ENCODE results near the gene CORO7. TPM values are rescaled to one million over a fixed set of nuclear protein-coding genes. Genes with fewer than 3 reads are reported as not detected.

Gene CORO7
- total RNA-seq (718 TPM), polyA plus RNA-seq (10 to 100 TPM; 52.5 to 69.3 (median 59.4) TPM)

GRCh38 chr16:4416200-4417032 is at the start of gene CORO7:
Gene CORO7, minus strand, starts transcription at chr16:4416596. Its CDS starts 78 bp downstream, at chr16:4416518.
- Mint-ChIP-seq H3K4me1 (peaks cover 0 to 44% (median 28%) of the 10 kb centered on the region in 4 donors), H3K27ac (peak within 1 kb of the TSS; percentile 86 to 99 (median 98)), H3K9me3 (no peaks in the 10 kb centered on the region), H3K27me3 (peaks cover 11% of the 10 kb centered on the region), H3K36me3 (peaks cover 7% of the 10 kb centered on the region), H3K4me3 (peak within 1 kb of the TSS; percentile 92 to 96 (median 95))
- Histone ChIP-seq H3K9me3 (ENCODE audit: control insufficient read depth in 2 of 2, low read length in 2 of 2) (no peaks in the 10 kb centered on the region), H3K4me3 (ENCODE audit: low read depth, low read length) (peak within 1 kb of the TSS; percentile 98), H3K4me1 (ENCODE audit: control insufficient read depth, insufficient read depth, low read length, poor library complexity, severe bottlenecking) (peaks cover 52% of the 10 kb centered on the region), H3K36me3 (ENCODE audit: control insufficient read depth, insufficient read depth, low read length) (peaks cover 19% of the 10 kb centered on the region), H3K27me3 (ENCODE audit: control insufficient read depth, insufficient read depth, low read length) (no peaks in the 10 kb centered on the region), H3K27ac (ENCODE audit: insufficient read depth, low read length, poor library complexity, severe bottlenecking) (peak within 1 kb of the TSS; percentile 98)
- DNase-seq (peak; percentile 98 to 100 (median 99)), ATAC-seq (ENCODE audit: low read depth in 2 of 2) (peak; percentile 80 to 82)

DNA sequence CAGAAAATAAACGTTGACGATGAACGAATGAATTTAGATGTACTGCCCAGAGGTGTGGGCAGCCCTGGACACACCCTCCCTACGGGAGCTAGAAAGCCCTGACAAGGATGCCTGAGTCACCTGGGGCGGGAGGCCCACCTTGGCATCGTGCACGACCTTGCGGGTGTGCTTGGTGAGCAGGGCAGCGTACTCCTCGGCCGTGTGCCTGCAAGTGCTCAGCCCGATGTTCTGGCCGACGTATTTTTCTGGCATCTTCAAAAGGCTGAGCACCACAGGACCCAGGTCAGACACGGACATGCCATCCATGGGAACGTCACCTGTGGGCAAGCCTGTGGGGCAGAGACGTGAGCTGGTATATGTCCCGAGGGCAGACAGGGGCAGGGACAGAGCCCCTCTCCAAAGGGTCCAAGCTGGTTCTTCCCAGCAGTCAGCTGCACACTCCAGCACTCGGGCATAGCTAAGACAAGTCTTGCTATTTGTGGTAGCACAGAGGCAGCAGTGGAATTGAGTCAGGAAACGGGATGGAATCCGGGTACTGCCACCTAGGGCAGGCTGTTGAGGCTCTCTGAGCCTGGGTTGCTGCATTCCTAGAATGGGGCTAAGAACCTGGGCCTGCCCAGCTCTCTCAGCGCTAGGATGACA is 47.2 kb upstream of the CORO7 start:
- peaks cover 20% of the 10 kb centered on the region for H3K36me3 Mint-ChIP-seq
- ATAC-seq (ENCODE audit: low read depth in 2 of 2) (no peak), DNase-seq (no peak)
- H3K9me3 Mint-ChIP-seq = no peaks in the 10 kb centered on the region
- no peaks in the 10 kb centered on the region for H3K27me3 Mint-ChIP-seq
- no peaks in the 10 kb centered on the region for H3K9me3 ChIP-seq (ENCODE audit: control insufficient read depth in 2 of 2, low read length in 2 of 2)
- peaks cover 7 to 32% (median 16%) of the 10 kb centered on the region in 4 donors for H3K4me1 Mint-ChIP-seq
- H3K4me1 ChIP-seq (ENCODE audit: control insufficient read depth, insufficient read depth, low read length, poor library complexity, severe bottlenecking) = peaks cover 8% of the 10 kb centered on the region
- no peak overlapping the region for H3K4me3 Mint-ChIP-seq
- no peak overlapping the region for H3K4me3 ChIP-seq (ENCODE audit: low read depth, low read length)
- peak overlapping the region in 2 of 3 donors; percentile 65 to 71 for H3K27ac Mint-ChIP-seq
- no peaks in the 10 kb centered on the region for H3K27me3 ChIP-seq (ENCODE audit: control insufficient read depth, insufficient read depth, low read length)
- peaks cover 36% of the 10 kb centered on the region for H3K36me3 ChIP-seq (ENCODE audit: control insufficient read depth, insufficient read depth, low read length)
- H3K27ac ChIP-seq (ENCODE audit: insufficient read depth, low read length, poor library complexity, severe bottlenecking) = no peak overlapping the region

DNA sequence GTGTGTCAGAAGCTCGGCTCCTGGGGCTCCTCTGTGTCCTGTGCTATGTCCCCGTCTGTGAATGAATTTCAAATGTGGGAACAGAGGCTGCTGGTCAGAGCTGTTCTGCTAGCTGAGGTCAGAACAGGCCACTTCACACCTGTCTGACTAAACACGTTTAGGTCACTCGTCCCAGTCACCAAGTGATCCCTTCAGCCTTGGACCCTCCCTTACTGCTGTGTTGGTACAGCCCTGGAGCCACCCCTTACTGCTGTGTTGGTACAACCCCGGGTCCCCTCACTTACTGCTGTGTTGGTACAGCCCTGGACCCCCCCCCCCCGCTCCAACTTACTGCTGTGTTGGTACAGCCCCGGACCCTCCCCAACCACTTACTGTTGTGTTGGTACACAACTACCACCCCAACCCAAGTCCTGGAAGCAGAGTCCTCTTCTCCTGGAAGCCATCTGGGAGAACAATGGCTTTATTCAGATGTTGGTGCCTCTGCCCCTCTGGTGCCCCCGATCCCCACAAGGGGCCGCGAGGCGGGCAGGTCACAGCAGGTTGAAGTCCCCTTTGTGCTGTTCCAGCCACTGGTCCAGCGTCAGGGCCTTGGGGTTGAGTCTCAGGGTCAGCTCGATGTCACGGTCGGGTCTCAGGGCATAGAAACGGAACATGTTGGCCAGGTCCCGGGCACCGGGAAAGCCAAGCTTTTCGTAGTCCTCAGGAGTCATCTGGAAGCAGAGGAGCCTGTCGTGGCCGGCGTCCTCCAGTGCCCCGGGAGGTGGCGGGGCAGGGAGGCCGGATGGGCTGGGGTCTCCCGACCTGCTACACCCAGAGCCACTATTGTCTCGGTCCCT is 45.1 kb upstream of the CORO7 start:
- Histone ChIP-seq H3K27ac (ENCODE audit: insufficient read depth, low read length, poor library complexity, severe bottlenecking) (no peak overlapping the region), H3K4me1 (ENCODE audit: control insufficient read depth, insufficient read depth, low read length, poor library complexity, severe bottlenecking) (peaks cover 8% of the 10 kb centered on the region), H3K4me3 (ENCODE audit: low read depth, low read length) (no peak overlapping the region), H3K27me3 (ENCODE audit: control insufficient read depth, insufficient read depth, low read length) (no peaks in the 10 kb centered on the region), H3K36me3 (ENCODE audit: control insufficient read depth, insufficient read depth, low read length) (peaks cover 39% of the 10 kb centered on the region), H3K9me3 (ENCODE audit: control insufficient read depth in 2 of 2, low read length in 2 of 2) (no peaks in the 10 kb centered on the region)
- ATAC-seq (ENCODE audit: low read depth in 2 of 2) (no peak), DNase-seq (no peak)
- peaks cover 7 to 25% (median 14%) of the 10 kb centered on the region in 4 donors for H3K4me1 Mint-ChIP-seq
- no peaks in the 10 kb centered on the region for H3K27me3 Mint-ChIP-seq
- no peak overlapping the region for H3K4me3 Mint-ChIP-seq
- H3K9me3 Mint-ChIP-seq = no peaks in the 10 kb centered on the region
- H3K27ac Mint-ChIP-seq = peak overlapping the region in 1 of 3 donors; percentile 67
- H3K36me3 Mint-ChIP-seq = peaks cover 18% of the 10 kb centered on the region

DNA sequence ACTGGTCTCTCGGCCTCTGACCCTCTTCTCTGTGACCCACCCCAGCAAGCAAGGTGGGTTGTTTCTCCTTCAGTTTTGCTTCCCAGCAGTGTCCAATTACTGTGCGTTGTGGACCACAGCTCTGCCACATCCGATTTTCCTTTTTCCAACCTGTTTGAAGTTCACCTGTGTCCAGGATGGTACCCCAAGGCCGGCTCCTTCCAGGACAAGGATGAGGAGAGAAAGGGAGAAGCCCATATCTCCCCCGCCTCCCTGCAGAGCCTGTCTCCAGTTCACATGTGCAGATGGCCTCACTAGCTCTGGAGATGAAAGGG is 44.5 kb upstream of the CORO7 start:
- Mint-ChIP-seq H3K36me3 (peaks cover 18% of the 10 kb centered on the region), H3K27ac (peak overlapping the region in 1 of 3 donors; percentile 67), H3K9me3 (no peaks in the 10 kb centered on the region), H3K4me3 (peak overlapping the region in 1 of 4 donors; percentile 31), H3K4me1 (peaks cover 7 to 19% (median 12%) of the 10 kb centered on the region in 4 donors), H3K27me3 (no peaks in the 10 kb centered on the region)
- Histone ChIP-seq H3K4me1 (ENCODE audit: control insufficient read depth, insufficient read depth, low read length, poor library complexity, severe bottlenecking) (peaks cover 8% of the 10 kb centered on the region), H3K27ac (ENCODE audit: insufficient read depth, low read length, poor library complexity, severe bottlenecking) (no peak overlapping the region), H3K27me3 (ENCODE audit: control insufficient read depth, insufficient read depth, low read length) (no peaks in the 10 kb centered on the region), H3K9me3 (ENCODE audit: control insufficient read depth in 2 of 2, low read length in 2 of 2) (no peaks in the 10 kb centered on the region), H3K36me3 (ENCODE audit: control insufficient read depth, insufficient read depth, low read length) (peaks cover 41% of the 10 kb centered on the region), H3K4me3 (ENCODE audit: low read depth, low read length) (no peak overlapping the region)
- DNase-seq (no peak), ATAC-seq (ENCODE audit: low read depth in 2 of 2) (no peak)

DNA sequence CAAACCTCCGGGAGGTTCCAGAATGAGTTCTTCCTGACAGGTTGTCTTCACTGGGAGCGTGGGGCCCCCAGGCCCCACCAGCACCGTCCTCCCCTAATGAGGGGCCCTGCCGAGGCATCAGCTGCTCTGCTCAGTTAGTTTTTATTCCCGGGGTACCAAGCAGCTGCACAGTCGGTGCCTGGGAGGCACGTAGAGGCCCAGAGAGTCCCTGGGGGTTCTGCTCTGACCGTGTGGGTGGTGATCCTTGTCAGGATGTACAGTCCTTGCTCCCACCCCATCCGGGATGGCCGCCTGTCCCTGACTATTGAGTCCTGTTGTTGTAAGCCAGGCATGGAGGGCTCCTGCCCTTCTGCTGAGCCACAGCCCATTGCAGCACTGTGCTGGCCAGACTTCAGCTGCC is 39.6 kb upstream of the CORO7 start:
- H3K4me1 ChIP-seq (ENCODE audit: control insufficient read depth, insufficient read depth, low read length, poor library complexity, severe bottlenecking) = peaks cover 8% of the 10 kb centered on the region
- H3K9me3 ChIP-seq (ENCODE audit: control insufficient read depth in 2 of 2, low read length in 2 of 2) = no peaks in the 10 kb centered on the region
- no peak overlapping the region for H3K27ac ChIP-seq (ENCODE audit: insufficient read depth, low read length, poor library complexity, severe bottlenecking)
- ATAC-seq (ENCODE audit: low read depth in 2 of 2) = no peak
- Mint-ChIP-seq H3K36me3 (peaks cover 25% of the 10 kb centered on the region), H3K27ac (no peak overlapping the region), H3K4me3 (no peak overlapping the region), H3K27me3 (no peaks in the 10 kb centered on the region), H3K4me1 (peaks cover 5 to 13% (median 9%) of the 10 kb centered on the region in 4 donors), H3K9me3 (no peaks in the 10 kb centered on the region)
- no peak overlapping the region for H3K4me3 ChIP-seq (ENCODE audit: low read depth, low read length)
- no peaks in the 10 kb centered on the region for H3K27me3 ChIP-seq (ENCODE audit: control insufficient read depth, insufficient read depth, low read length)
- peaks cover 49% of the 10 kb centered on the region for H3K36me3 ChIP-seq (ENCODE audit: control insufficient read depth, insufficient read depth, low read length)
- no peak for DNase-seq

- Mint-ChIP-seq H3K9me3 (no peaks in the 10 kb centered on the region), H3K4me1 (peaks cover 5 to 11% (median 8%) of the 10 kb centered on the region in 4 donors), H3K27me3 (no peaks in the 10 kb centered on the region), H3K4me3 (no peak overlapping the region), H3K36me3 (peaks cover 23% of the 10 kb centered on the region), H3K27ac (peak overlapping the region in 1 of 3 donors; percentile 5)
- H3K27ac ChIP-seq (ENCODE audit: insufficient read depth, low read length, poor library complexity, severe bottlenecking) = no peak overlapping the region
- peaks cover 8% of the 10 kb centered on the region for H3K4me1 ChIP-seq (ENCODE audit: control insufficient read depth, insufficient read depth, low read length, poor library complexity, severe bottlenecking)
- DNase-seq (no peak), ATAC-seq (ENCODE audit: low read depth in 2 of 2) (no peak)
- no peak overlapping the region for H3K4me3 ChIP-seq (ENCODE audit: low read depth, low read length)
- H3K9me3 ChIP-seq (ENCODE audit: control insufficient read depth in 2 of 2, low read length in 2 of 2) = no peaks in the 10 kb centered on the region
- H3K27me3 ChIP-seq (ENCODE audit: control insufficient read depth, insufficient read depth, low read length) = no peaks in the 10 kb centered on the region
- peaks cover 57% of the 10 kb centered on the region for H3K36me3 ChIP-seq (ENCODE audit: control insufficient read depth, insufficient read depth, low read length)
Measured at GRCh38 chr16:4455081-4455480, 38.7 kb upstream of the CORO7 start.

GRCh38 chr16:4454623-4455022 is 38.2 kb upstream of the CORO7 start:
- peaks cover 61% of the 10 kb centered on the region for H3K36me3 ChIP-seq (ENCODE audit: control insufficient read depth, insufficient read depth, low read length)
- DNase-seq (no peak), ATAC-seq (ENCODE audit: low read depth in 2 of 2) (no peak)
- H3K27ac ChIP-seq (ENCODE audit: insufficient read depth, low read length, poor library complexity, severe bottlenecking) = no peak overlapping the region
- Mint-ChIP-seq H3K4me3 (no peak overlapping the region), H3K27me3 (no peaks in the 10 kb centered on the region), H3K4me1 (peaks cover 5 to 7% (median 6%) of the 10 kb centered on the region in 4 donors), H3K27ac (no peak overlapping the region), H3K9me3 (no peaks in the 10 kb centered on the region), H3K36me3 (peaks cover 23% of the 10 kb centered on the region)
- H3K27me3 ChIP-seq (ENCODE audit: control insufficient read depth, insufficient read depth, low read length) = no peaks in the 10 kb centered on the region
- H3K9me3 ChIP-seq (ENCODE audit: control insufficient read depth in 2 of 2, low read length in 2 of 2) = no peaks in the 10 kb centered on the region
- peaks cover 8% of the 10 kb centered on the region for H3K4me1 ChIP-seq (ENCODE audit: control insufficient read depth, insufficient read depth, low read length, poor library complexity, severe bottlenecking)
- no peak overlapping the region for H3K4me3 ChIP-seq (ENCODE audit: low read depth, low read length)
